H1 (cell line): ENCODE results near the gene IGFBP6. TPM values are rescaled to one million over a fixed set of nuclear protein-coding genes. Genes with fewer than 3 reads are reported as not detected.

Source experiments
- PHF8 ChIP-seq: fragments of 200-600 bp; sonication (generic); conservative IDR thresholded peaks from 2 replicates; pipeline ENCODE4 v1.7.1; 2012; ENCODE audit warnings: low read depth, mild to moderate bottlenecking, inconsistent platforms, low read length, moderate library complexity
- polyA plus RNA-seq, 7 experiments: library from polyadenylated mRNA; depleted of rRNA in 3 of 7; stranded (reverse) in 5 of 7; unstranded in 2 of 7; fragments of >200 nt in 5 of 7; fragments of 200-250 nt in 2 of 7; gene quantifications; 1 replicate in 5 of 7; 2 replicates in 1 of 7; 4 replicates in 1 of 7; pipeline versions ENCODE4 v1.2.1 to v1.2.3, GENCODE V29; 2011 to 2013; ENCODE audit warnings: missing spikeins in 2 of 7, mixed read lengths in 2 of 7
- total RNA-seq: library from RNA; stranded (reverse); fragmentation: NEBNext Ultra II Directional; extraction: Animal tissue kit (Norgen Biotek cat#: 25700); gene quantifications from 2 replicates; pipeline ENCODE4 v1.2.1, GENCODE V29; 2021

Gene IGFBP6
- total and polyA plus RNA-seq, 2 of the 8 experiments (the other 6 are each of a cell fraction or from before 2014, with no cell fraction given) = 13.7 to 14.7 TPM

DNA sequence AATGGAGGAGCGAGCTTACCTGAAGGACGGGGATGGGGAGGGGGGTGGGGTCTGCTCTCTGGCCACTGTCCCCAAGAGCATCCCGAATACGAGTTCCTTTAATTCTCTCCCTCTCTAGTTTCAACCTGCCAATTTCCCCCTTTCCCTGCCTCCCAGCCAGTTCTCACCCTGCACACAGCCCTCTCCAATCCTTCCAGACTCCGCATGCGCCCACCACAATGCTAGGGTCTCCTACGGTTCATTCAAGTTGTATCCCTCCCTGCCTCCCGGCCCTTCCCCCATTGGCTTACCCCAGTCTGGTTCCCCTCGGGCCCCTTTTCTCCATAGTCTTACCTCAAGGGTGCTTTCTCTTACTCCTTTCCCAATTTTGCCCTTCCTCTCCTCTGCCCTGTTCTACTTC, 708 bp upstream of the IGFBP6 start (continued):
- no peak for TF ChIP-seq PHF8
